RKO (cell line): ENCODE data around the gene LRRC8D.
"Not testable (repeated sequence)": the region's sequence is repeated elsewhere in the genome, so short reads cannot be mapped to it uniquely, and the experiment has no call there.

Source experiments
- DNase-seq: peaks from one replicate; pipeline ENCODE4 v3.0.0-alpha.2; 2016; ENCODE audit warnings: low spot score

Gene LRRC8D

GRCh38 chr1:89820422-89821321 lies at the start of gene LRRC8D:
Gene LRRC8D (plus strand): TSS chr1:89821032. CDS start chr1:89933069, 112,037 bp downstream.
- peak; percentile 81 for DNase-seq

GRCh38 chr1:89771991-89772560 lies 48.8 kb upstream of the LRRC8D start:
- DNase-seq = no peak

- DNase-seq = not testable (repeated sequence)
Measured at GRCh38 chr1:89776104-89776503, 44.7 kb upstream of the LRRC8D start.

DNA sequence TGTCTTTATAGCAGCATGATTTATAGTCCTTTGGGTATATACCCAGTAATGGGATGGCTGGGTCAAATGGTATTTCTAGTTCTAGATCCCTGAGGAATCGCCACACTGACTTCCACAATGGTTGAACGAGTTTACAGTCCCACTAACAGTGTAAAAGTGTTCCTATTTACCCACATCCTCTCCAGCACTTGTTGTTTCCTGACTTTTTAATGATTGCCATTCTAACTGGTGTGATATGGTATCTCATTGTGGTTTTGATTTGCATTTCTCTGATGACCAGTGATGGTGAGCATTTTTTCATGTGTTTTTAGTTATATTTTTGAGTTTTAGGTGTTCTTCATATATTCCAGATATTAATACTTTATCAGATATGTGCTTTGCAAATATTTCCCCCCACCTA lies 43.6 kb upstream of the LRRC8D start:
- not testable (repeated sequence) for DNase-seq

DNA sequence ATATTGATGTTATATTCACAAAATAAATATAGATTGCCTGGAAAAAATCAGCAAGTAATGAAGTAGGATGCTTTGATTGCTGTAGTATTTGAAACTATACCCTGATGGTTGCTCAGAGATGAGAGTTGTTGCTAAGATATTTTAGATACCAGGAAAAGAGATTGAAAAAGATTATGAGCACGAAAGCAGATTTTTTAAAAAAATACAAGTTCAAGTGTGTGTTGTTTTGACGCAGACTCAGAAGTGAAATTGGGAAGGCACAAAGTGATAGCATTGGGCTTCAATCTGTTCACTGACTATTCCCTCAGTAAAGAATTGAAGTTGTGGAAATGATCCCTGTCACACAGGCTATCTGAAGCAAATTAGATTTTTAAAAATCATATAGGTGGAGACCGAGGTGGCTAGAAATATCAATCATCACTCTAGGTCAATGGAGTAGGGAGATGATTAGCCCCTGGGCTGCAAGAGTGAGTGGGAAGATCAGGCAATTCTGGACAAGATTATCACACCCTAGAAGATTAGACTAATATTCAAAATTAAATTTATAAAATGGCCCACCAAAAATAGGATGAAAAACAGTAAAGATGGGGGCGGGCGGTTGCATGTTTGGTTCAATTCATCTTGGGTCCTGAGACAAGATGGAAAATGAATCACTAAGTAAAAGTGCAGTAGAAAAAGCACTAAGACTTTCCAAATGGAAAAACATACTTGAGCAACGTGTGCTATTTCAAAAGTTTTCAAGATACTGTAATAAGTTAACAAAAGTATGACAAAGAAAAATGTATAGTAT lies 41.5 kb upstream of the LRRC8D start:
- no peak for DNase-seq

DNA sequence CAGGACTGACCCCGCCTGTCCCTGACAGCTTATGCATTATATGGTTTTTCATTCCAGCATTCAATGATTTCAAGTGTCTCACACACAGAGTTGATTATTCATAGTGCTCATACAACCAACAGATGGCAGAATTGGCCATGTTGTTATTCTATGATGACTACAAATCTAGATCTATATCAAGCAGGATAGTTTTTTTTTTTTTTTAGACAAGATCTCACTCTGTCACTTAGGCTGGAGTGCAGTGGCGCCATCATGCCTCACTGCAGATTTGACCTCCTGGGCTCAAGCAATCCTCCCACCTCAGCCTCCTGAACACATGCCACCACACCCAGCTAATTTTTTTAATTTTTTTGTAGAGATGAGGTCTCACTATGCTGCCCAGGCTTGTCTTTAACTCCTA lies 40.1 kb upstream of the LRRC8D start:
- peak; percentile 81 for DNase-seq

DNA sequence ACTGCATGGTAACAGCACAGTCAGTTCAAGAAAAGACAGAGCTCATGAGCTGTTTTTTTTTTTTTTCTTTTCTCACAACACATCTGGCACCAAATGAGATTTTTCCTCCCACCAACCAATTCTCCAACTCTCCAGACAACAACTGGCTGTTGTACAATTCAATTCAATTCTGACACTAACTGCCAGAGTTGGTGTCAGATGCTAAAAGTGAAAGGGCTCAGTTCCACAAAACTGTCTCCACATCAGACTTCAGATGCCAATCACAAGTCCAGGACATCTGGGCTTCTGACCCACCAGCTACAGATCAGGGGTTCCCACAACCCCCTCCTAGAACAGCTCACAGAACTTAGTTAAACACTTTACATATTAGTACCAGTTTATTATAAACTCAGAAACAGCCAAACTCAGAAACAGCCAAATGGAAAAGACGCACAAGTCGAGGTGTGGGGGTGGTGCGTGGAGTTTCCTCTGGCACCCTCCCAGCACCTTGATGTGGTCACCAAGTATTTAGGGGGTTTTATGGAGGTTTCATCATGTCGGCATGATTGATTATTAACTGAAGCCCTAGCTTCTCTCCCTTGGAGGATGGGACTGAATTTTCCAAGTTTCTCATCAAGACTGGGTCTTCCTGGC lies 39.2 kb upstream of the LRRC8D start:
- DNase-seq = no peak

GRCh38 chr1:89786628-89787214 lies 34.1 kb upstream of the LRRC8D start:
- no peak for DNase-seq

DNA sequence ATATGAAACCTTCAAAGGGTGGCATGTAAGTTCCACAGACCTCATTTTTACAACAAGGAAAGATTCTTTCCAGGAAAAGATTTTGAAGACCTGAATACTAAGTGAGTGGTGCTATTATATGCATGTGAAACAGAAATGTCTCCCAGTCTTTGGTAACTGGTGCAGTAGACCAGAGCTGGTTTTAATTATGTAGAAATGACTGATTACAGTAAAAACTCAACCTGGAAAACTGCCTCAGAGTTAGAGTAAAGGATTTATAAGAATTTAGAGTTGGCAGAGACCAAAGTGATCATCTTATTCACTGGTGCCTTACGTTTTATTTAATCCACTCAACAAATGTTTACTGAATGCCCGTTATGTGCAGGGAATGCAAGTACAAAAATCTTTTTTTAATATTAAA lies 30.2 kb upstream of the LRRC8D start:
- no peak for DNase-seq

- DNase-seq = no peak
Measured at GRCh38 chr1:89791064-89791726, 29.6 kb upstream of the LRRC8D start.

DNA sequence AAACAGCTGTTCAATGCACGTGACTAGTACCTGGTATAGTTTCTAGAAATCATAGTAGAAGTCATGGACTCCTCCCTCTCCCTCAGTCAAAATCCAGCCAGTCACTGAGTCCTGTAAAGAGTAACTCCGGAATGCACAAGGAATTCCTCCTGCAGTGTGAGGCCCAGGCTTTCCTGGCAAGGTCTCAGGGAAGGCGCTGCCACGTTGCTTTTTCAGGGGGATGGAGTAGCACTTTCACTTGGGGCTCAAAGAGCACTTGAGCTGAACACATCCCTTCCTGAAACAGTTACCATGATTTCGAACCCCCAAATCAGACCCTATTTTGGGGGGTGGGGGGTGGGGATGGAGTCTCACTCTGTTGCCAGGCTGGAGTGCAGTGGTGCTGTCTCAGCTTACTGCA lies 26.4 kb upstream of the LRRC8D start:
- DNase-seq = no peak

- DNase-seq = not testable (repeated sequence)
Measured at GRCh38 chr1:89795571-89795970, 25.3 kb upstream of the LRRC8D start.

GRCh38 chr1:89797876-89798275 lies 23.0 kb upstream of the LRRC8D start:
- not testable (repeated sequence) for DNase-seq

GRCh38 chr1:89799495-89799894 lies 21.3 kb upstream of the LRRC8D start:
- DNase-seq = no peak

- no peak for DNase-seq
Measured at GRCh38 chr1:89800022-89800655, 20.7 kb upstream of the LRRC8D start.

- DNase-seq = no peak
Measured at GRCh38 chr1:89800718-89801117, 20.1 kb upstream of the LRRC8D start.

DNA sequence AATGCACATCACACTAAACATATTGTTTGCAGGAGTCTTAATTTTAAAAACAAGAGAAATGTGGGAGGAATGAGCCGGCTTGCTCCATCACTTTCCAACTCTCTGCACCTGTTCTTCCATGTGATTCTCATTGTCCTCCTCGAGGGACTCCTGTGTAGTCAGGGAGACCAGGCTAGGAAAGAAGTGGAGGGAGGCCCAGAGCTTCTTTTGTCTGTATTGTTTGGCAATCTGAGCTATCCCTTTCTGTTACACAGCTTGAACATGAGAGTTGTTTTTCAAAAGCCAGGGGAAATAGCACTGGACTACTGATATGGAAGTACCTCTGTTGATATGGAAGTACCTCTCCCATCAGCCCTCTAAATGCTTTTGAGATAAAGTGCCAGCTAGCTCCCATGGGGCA lies 18.8 kb upstream of the LRRC8D start:
- DNase-seq = no peak

GRCh38 chr1:89802841-89803240 lies 18.0 kb upstream of the LRRC8D start:
- DNase-seq = no peak

DNA sequence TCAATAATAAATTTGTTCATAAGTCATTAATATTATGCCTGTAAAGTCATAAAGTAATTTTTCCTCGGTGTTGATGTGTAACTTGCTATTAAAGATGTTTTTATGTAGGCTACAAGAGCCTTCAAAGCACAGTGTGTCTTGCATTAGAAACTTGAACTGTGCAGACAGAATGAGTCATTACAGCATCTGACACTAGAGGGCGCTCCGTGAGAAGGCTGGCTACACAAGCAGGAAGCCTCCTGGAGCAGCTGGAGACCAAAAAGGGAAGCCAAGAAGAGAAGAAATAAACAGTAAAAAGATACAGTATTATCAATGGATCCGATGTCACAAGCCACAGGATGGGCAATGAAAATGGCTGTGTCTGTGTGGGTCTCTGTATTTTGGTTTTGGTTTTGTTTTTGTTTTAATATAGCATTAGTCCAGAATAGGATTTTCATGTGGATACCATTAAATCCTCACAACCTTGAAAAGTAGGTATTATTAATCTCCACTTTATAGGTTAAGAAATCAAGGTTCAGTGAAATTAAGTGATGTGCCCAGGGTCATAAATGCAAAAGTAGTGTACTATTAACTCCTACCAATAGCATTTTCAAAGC lies 16.1 kb upstream of the LRRC8D start:
- DNase-seq = peak; percentile 81

- no peak for DNase-seq
Measured at GRCh38 chr1:89806616-89807015, 14.2 kb upstream of the LRRC8D start.
